Measurements from ENCODE around the gene CLCN7.
A peak's percentile ranks its signal among the peaks of the same experiment; 100 is the strongest.

The CLCN7 gene

DNA sequence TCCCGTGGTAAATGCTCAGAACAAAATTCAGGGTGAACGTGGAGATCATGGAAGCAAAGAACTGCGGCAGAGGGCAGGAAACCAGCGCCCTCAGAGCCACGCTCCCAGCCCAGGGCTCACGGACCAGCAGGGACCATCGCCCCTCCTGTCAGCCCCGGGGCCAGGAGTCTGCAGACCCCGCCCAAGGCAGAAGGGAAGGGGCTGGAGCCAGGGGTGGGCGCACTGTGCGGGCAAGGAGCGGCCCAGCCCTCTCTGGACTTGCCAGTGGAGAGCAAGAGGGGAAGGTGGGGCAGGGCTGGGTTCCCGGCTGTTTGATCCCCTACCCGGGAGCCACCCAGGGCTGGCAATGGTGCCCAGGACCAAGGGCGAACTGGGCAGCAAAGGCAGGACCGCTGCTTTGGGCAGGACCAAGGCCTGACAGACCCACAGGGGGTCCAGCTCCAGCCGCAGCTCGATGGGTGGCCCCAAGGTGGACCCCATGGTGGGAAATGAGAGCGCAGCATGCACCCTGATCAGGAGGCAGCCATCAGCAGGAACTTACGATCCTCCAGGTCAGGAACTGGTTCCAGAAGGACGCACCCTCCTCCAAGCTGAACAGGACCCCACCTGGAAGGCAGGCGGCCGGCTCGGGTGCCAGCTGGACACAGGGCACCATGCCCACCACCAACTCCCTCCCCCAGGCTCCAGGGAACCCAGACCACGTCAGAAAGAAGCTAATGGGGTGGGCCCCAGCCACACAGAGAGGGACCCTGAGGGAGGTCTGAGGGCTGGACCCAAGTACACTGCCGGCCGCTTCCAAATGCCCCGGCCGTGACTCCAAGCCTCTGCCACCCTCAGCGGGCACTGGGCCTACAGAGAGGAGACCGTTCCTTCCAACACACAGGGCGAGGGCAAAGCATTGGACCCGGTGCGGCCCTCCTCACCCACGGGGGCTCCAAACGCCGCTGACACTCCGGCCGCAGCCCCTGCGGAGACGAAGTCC, 19.3 kb downstream of the CLCN7 start:
- H3K4me1 Mint-ChIP-seq = peaks cover 19 to 26% of the 10 kb centered on the region in 2 donors
- no peaks in the 10 kb centered on the region for H3K9me3 Mint-ChIP-seq
- H3K4me3 Mint-ChIP-seq = no peak overlapping the region
- H3K27me3 Mint-ChIP-seq = no peaks in the 10 kb centered on the region
- peaks cover 40 to 46% of the 10 kb centered on the region in 2 donors for H3K36me3 Mint-ChIP-seq
- ATAC-seq (replicated peaks) = no peak
- DNase-seq = no peak
- no peak overlapping the region for H3K27ac Mint-ChIP-seq

DNA sequence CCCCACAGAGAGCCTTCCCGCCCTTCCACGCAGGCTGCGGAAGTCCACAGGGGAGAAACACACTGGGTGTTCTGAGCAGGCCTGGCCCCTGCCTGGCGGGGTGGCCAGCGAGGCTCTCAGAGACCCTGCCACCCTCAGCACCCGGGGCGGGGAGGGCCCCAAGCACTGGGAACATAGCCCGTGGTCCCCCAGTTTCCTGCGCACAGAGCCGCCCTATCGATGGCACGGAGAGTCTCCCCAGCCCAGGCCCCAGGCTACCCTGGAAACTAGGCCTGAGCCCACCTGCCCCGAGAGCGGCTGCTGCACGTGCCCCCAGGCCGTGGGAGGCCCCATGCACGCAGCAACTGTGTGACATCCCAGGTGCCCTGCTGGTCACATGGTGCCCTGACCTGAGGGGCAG, 20.3 kb downstream of the CLCN7 start:
- ATAC-seq (replicated peaks) = no peak
- Mint-ChIP-seq H3K4me3 (no peak overlapping the region), H3K27ac (no peak overlapping the region), H3K9me3 (no peaks in the 10 kb centered on the region), H3K36me3 (peaks cover 39 to 45% of the 10 kb centered on the region in 2 donors), H3K27me3 (no peaks in the 10 kb centered on the region), H3K4me1 (peaks cover 12 to 18% of the 10 kb centered on the region in 2 donors)
- no peak for DNase-seq

DNA sequence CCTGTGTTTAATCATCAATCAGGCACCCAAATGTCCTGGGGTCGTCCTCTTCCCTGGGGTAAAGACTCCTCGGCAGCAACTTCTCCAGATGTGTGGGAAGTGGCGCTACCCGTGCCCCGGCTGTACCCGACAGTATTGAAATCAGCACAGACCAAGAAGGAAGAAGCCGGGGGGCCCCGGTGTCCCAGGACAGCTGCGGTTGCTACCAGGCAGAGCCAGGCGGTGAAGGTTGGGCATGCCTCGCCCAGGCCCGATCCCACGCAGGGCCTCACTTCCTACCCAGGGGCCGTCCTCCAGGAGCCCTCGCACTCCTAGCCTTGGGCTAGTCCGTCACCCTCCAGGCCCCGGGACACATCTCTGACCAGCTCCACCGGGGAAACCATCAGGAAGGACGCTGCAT, 21.5 kb downstream of the CLCN7 start:
- Mint-ChIP-seq H3K9me3 (no peaks in the 10 kb centered on the region), H3K27me3 (no peaks in the 10 kb centered on the region), H3K4me3 (no peak overlapping the region), H3K27ac (no peak overlapping the region), H3K36me3 (peaks cover 40 to 42% of the 10 kb centered on the region in 2 donors), H3K4me1 (peaks cover 4 to 7% of the 10 kb centered on the region in 2 donors)
- ATAC-seq (replicated peaks) = no peak
- DNase-seq = no peak

DNA sequence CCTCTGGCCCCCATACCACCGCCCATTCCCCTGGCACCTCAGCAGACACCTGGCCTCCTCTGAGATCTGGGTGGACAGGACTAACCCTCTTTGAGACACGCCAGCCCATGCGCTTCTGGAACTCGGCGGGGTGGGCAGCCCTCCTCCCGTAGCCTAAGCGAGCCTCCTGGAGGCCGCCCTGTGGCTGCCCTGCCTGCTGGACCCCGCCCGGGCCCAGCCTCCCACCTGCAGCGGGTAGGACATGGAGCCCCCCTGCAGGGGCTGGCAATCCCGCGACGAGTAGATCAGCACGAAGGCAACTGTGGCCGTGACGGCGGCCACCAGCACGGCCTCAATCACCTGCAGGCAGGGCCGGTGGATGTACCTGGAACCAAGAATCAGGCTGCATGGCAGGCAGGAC, 22.3 kb downstream of the CLCN7 start:
- DNase-seq = no peak

DNA sequence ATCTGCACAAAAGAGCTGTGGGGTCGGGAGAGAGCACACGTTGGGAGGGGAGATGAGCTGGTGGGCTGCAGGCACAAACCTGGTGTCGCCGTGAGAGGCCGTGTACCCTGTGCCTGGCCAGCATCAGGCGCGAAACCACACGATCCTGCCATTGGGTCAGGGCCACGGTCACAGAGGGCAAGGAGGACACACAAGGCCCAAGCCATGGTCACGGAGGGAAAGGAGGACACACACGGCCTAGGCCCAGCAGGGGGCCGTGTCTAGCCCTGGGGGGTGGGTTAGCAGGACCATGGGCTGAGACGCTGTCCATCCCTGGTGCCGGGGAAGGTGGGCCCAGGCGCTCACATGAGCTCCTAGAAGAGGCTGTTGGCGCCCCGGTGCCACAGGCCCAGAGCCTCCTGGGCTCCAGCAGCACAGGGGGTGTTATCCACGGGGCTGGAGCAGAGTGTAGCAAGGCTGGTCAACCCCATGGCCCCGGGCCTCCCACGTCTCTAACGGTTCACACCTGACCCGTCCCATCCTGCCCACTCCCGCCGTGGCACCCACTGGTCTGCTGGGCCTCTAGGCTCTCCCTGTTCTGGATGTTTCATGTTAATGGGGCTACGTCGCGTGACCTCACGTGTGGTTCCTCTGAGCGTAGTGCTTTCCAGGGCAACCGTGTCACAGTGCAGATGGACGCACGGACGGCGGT, 23.0 kb downstream of the CLCN7 start:
- H3K4me3 Mint-ChIP-seq = no peak overlapping the region
- H3K27me3 Mint-ChIP-seq = no peaks in the 10 kb centered on the region
- H3K27ac Mint-ChIP-seq = peak overlapping the region; percentile 47
- peaks cover 39 to 40% of the 10 kb centered on the region in 2 donors for H3K36me3 Mint-ChIP-seq
- no peak for ATAC-seq (replicated peaks)
- DNase-seq = no peak
- no peaks in the 10 kb centered on the region for H3K4me1 Mint-ChIP-seq
- H3K9me3 Mint-ChIP-seq = no peaks in the 10 kb centered on the region

More for the DNA sequence above, 22.3 kb downstream of the CLCN7 start:
- no peaks in the 10 kb centered on the region for H3K9me3 Mint-ChIP-seq
- no peak overlapping the region for H3K4me3 Mint-ChIP-seq
- no peak overlapping the region for H3K27ac Mint-ChIP-seq
- no peaks in the 10 kb centered on the region for H3K27me3 Mint-ChIP-seq
- ATAC-seq (replicated peaks) = no peak
- peaks cover 39 to 40% of the 10 kb centered on the region in 2 donors for H3K36me3 Mint-ChIP-seq
- no peaks in the 10 kb centered on the region for H3K4me1 Mint-ChIP-seq

DNA sequence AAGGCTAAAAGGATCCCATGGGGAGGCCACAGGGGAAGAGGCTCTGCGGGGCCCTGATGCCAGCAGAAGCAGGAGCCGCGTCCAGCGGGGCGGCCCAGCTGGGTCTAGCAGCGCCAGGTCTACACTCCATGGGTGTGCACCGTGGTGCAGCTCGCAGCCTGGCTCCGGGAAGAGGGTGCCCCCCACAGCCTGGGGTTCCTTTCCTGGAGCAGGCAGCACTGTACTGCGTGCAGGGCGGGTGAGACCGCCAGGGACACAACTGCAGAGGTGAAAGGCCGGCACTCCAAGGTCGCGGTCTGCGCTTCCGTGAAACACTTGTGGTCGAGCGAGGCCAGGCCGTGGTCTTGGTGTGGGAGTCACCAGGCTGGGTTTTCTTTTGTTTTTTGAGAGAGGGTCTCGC, 24.0 kb downstream of the CLCN7 start:
- Mint-ChIP-seq H3K27me3 (no peaks in the 10 kb centered on the region), H3K4me1 (no peaks in the 10 kb centered on the region), H3K36me3 (peaks cover 42 to 43% of the 10 kb centered on the region in 2 donors), H3K27ac (no peak overlapping the region), H3K4me3 (no peak overlapping the region), H3K9me3 (no peaks in the 10 kb centered on the region)
- ATAC-seq (replicated peaks) (no peak), DNase-seq (no peak)

DNA sequence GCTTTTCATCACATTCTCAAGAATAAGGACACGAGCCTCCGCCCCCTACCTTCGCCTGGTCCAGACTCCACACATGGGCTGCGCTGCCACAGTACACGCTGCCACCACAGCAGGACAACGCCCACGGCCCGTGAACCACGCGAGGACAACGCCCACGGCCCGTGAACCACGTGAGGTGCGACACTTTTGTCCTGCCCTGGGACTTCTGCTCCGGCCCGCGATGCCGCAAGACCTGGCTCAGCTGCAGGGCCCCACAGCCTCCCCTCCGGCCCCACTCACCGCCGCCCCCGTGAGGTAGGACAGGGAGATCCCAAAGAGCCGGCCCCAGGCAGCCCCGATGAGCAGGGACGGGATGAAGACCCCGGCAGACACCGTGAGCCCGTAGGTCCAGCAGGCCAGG, 24.6 kb downstream of the CLCN7 start:
- Mint-ChIP-seq H3K4me1 (no peaks in the 10 kb centered on the region), H3K9me3 (no peaks in the 10 kb centered on the region), H3K27ac (no peak overlapping the region), H3K36me3 (peaks cover 41 to 43% of the 10 kb centered on the region in 2 donors), H3K4me3 (no peak overlapping the region), H3K27me3 (no peaks in the 10 kb centered on the region)
- ATAC-seq (replicated peaks) = no peak
- DNase-seq = no peak

DNA sequence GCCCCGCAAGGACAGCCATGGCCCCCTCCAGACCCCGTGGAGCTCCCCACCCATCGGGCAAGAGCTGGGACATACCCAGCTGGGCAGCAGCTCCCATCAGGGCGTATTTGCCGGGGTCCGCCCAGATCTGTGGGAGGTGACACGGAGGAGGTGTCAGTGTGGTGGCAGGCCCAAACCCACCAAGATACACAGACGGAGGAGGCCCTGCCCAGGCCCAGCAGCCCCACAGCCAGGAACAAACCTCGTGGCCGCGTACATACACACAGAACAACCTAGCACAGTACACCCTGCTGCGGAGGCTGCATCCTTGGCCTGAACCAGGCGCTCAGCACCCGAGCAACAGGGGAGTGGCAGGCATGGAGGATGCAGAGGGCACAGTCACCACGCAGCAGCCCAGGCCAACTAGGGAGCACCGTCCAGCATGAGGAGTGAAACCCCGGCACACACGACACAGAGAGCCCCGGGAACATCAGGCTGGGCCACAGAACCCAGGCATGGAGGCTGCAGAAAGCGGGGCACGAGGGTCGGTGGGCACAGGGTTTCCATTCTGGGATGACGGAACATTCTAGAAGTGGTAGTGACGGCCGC, 25.5 kb downstream of the CLCN7 start:
- Mint-ChIP-seq H3K9me3 (no peaks in the 10 kb centered on the region), H3K4me3 (no peak overlapping the region), H3K27me3 (no peaks in the 10 kb centered on the region), H3K36me3 (peaks cover 38 to 41% of the 10 kb centered on the region in 2 donors), H3K27ac (no peak overlapping the region), H3K4me1 (no peaks in the 10 kb centered on the region)
- DNase-seq = no peak
- ATAC-seq (replicated peaks) = no peak

DNA sequence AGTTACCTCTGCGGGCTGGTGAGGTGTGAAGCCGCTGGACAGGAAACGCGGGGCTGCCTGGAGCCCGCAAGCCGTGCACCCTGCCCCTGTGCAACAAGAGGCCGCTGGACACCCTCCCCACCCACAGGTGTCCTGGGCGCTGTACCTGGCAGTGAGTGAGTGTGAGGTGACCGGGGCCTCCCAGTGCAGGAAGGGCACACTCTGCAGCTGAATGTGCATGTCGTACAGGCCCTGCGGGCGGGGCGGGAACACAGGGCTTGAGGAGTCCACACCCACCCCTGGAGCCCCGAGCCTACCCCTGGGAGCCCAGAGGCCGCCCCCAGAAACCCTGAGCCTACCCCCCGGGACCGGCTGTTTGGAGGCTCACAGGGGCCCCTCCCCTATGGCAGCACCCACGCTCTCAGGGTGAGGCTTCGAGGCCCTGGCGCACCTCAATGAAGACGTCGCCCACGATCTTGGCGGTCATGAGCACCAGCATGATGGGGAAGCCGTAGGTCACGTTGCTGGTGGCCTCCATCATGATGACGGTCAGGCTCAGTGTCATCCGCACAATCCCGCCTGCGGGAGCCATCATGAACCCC, 26.2 kb downstream of the CLCN7 start:
- no peak overlapping the region for H3K4me3 Mint-ChIP-seq
- peaks cover 35 to 37% of the 10 kb centered on the region in 2 donors for H3K36me3 Mint-ChIP-seq
- H3K27ac Mint-ChIP-seq = no peak overlapping the region
- H3K4me1 Mint-ChIP-seq = no peaks in the 10 kb centered on the region
- no peaks in the 10 kb centered on the region for H3K9me3 Mint-ChIP-seq
- DNase-seq (no peak), ATAC-seq (replicated peaks) (no peak)
- no peaks in the 10 kb centered on the region for H3K27me3 Mint-ChIP-seq

DNA sequence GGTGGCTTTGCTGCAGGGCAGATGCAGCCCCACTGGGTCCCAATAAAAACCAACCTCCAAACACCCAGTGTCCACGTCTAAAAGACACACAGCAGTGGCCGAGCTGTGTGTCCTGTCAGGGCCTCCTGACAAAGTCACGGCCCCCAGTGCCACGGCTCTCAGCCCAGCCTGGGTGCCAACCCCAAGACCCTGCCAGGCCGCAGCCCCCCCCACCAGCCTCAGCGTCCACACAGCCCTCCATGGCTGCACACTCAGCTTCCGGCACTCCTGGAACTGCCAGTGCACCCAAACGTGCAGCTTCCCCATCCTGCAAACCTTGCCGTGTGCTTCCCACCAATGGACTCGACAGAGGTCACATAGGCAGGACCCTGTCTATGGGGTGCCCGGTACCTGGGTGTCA, 26.9 kb downstream of the CLCN7 start:
- H3K9me3 Mint-ChIP-seq = no peaks in the 10 kb centered on the region
- H3K4me3 Mint-ChIP-seq = no peak overlapping the region
- H3K36me3 Mint-ChIP-seq = peaks cover 30 to 37% of the 10 kb centered on the region in 2 donors
- H3K27me3 Mint-ChIP-seq = no peaks in the 10 kb centered on the region
- H3K4me1 Mint-ChIP-seq = no peaks in the 10 kb centered on the region
- no peak overlapping the region for H3K27ac Mint-ChIP-seq
- no peak for ATAC-seq (replicated peaks)
- no peak for DNase-seq

DNA sequence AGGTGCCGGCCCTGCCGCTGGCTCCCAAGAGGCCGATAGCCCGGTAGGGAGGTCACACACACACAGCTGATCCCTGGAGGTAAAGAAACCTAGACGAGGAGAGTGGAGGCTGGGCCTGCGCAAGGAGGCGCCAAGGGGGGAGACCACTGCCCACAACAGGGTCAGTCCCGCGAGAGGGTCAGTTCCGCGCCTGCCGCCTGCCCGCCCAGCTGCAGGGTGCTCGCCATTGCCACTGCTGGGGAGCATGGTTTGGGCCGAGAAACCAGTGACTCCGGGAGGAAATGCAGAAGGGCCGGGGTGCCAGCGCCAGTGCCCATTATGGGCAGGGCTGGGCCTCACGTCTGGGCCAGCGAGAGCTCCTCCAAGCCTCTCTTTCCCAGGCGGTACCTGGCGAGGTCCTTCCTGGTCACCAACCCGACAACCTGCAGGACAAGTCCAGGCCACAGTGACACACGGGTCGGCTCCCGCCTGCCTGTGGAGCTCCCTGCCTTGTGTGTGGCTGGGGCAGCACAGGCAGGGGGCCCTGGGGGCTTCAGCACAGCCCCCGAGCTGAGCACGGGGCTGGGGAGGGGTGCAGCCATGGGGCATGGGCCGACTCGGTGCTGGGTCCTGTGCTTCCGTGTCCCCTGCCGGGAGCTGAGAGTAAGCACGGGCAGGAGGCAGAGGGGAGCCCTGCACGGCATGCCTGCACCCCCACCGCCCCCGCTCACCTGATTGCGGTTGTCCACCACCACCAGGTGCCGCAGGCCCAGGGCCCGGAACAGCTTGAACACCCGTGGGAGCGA, 28.3 kb downstream of the CLCN7 start:
- H3K4me3 Mint-ChIP-seq = no peak overlapping the region
- H3K9me3 Mint-ChIP-seq = no peaks in the 10 kb centered on the region
- no peaks in the 10 kb centered on the region for H3K4me1 Mint-ChIP-seq
- peaks cover 24 to 30% of the 10 kb centered on the region in 2 donors for H3K36me3 Mint-ChIP-seq
- H3K27ac Mint-ChIP-seq = peak overlapping the region; percentile 71
- ATAC-seq (replicated peaks) (no peak), DNase-seq (no peak)
- no peaks in the 10 kb centered on the region for H3K27me3 Mint-ChIP-seq

DNA sequence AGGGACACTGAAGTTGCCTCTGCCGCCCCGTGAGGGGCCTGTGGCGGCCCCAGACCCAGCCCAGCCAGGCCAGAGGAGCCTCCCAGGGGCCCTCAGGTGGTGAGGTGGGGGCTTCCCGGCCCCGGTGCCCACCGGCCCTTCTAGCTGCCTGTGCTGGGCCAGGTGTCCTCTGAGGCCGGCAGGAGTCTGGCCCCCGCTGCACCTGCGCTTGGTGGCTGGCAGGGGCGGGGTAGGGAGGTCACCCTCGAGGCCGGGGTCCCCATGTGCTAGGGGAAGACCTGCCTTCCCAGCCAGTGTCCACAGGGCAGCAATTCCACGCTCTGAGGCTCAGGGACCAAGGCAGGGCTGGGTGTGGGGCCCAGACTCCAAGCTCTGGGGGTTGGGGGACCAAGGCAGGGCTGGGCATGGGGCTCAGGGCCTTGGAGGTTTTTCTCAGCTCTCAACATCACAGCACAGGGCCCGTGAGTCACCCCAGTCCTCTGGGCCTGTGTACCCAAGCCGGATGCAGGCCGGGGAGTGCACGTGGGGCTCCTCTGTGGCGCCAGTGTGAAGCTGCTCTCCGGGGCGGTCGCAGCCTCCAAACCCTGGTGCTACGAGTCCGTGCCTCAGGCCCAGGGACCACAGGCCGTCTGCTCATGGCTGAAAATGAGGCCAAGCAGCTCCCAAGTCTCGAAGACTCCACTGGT, 29.2 kb downstream of the CLCN7 start:
- peak in 1 of 2 donors; percentile 26 for ATAC-seq (replicated peaks)
- DNase-seq = no peak
- Mint-ChIP-seq H3K27me3 (no peaks in the 10 kb centered on the region), H3K27ac (peak overlapping the region; percentile 71), H3K4me3 (no peak overlapping the region), H3K9me3 (no peaks in the 10 kb centered on the region), H3K36me3 (peaks cover 23 to 24% of the 10 kb centered on the region in 2 donors), H3K4me1 (no peaks in the 10 kb centered on the region)

All from stimulated activated naive B cell treated with anti-CD40 and anti-IgM and Interleukin-4, amounts not matched to agents 10 μg/mL and 1 μg/mL and 100 μg/mL, for 72 hours (primary cell).